Duodenal mucosa (tissue), 2 donors: ENCODE data around the gene MYL7.

Experiments used
- H3K27ac ChIP-seq: one replicate; pipeline ENCODE4 v1.7.0; 2013; ENCODE audit warnings: low read depth, low read length
- H3K27me3 ChIP-seq, 2 donors: one replicate each; pipeline ENCODE4 v1.7.0; 2013; ENCODE audit warnings: low read length in 2 of 2, control low read depth in 1 of 2; ENCODE audit not compliant: insufficient read depth in 2 of 2, control insufficient read depth in 1 of 2
- H3K36me3 ChIP-seq, 2 donors: one replicate each; pipeline ENCODE4 v1.7.0; 2013; ENCODE audit warnings: low read length in 2 of 2, control low read depth in 1 of 2; ENCODE audit not compliant: insufficient read depth in 2 of 2, control insufficient read depth in 1 of 2
- H3K4me1 ChIP-seq, 2 donors: one replicate each; pipeline ENCODE4 v1.7.0; 2013; ENCODE audit warnings: low read length in 2 of 2, control low read depth in 1 of 2; ENCODE audit not compliant: insufficient read depth in 2 of 2, control insufficient read depth in 1 of 2
- H3K4me3 ChIP-seq, 2 donors: one replicate each; pipeline ENCODE4 v1.7.0; 2013; ENCODE audit warnings: low read length in 2 of 2, low read depth in 1 of 2
- H3K9ac ChIP-seq, 2 donors: one replicate each; pipeline ENCODE4 v1.7.0; 2013; ENCODE audit warnings: low read length in 2 of 2, low read depth in 1 of 2
- H3K9me3 ChIP-seq, 2 donors: one replicate each; pipeline ENCODE4 v1.7.0; 2013; ENCODE audit warnings: low read length in 2 of 2, control low read depth in 1 of 2; ENCODE audit not compliant: control insufficient read depth in 1 of 2

MYL7 gene

DNA sequence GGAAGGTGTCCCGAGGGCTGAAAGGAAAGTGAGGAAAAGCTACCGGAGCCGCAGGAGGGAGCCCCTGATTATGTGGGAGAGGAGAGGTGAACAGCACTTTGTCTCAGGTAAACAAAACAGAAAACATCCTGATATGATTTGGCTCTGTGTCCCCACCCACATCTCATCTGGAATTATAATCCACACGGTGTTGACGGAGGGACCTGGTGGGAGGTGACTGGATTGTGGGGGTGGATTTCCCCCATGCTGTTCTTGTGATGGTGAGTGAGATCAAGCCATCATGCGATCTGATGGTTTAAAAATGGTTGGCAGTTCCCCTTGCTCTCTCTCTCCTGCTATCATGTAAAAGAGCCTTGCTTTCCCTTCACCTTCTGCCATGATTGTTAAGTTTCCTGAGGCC is 20.7 kb downstream of the MYL7 start:
- H3K4me1 ChIP-seq, result peaks cover 6 to 12% of the 10 kb centered on the region in 2 donors
- H3K36me3 ChIP-seq, result peaks cover 9 to 44% of the 10 kb centered on the region in 2 donors
- no peaks in the 10 kb centered on the region for H3K27me3 ChIP-seq
- H3K9ac ChIP-seq, result no peak overlapping the region
- no peak overlapping the region for H3K27ac ChIP-seq
- H3K4me3 ChIP-seq, result no peak overlapping the region
- H3K9me3 ChIP-seq, result no peaks in the 10 kb centered on the region

- peaks cover 9 to 46% of the 10 kb centered on the region in 2 donors for H3K36me3 ChIP-seq
- no peak overlapping the region for H3K9ac ChIP-seq
- H3K9me3 ChIP-seq, result no peaks in the 10 kb centered on the region
- peaks cover 6 to 12% of the 10 kb centered on the region in 2 donors for H3K4me1 ChIP-seq
- H3K4me3 ChIP-seq, result no peak overlapping the region
- no peaks in the 10 kb centered on the region for H3K27me3 ChIP-seq
- H3K27ac ChIP-seq, result no peak overlapping the region
These were observed 21.2 kb downstream of the MYL7 start for GRCh38 chr7:44119829-44120380.

DNA sequence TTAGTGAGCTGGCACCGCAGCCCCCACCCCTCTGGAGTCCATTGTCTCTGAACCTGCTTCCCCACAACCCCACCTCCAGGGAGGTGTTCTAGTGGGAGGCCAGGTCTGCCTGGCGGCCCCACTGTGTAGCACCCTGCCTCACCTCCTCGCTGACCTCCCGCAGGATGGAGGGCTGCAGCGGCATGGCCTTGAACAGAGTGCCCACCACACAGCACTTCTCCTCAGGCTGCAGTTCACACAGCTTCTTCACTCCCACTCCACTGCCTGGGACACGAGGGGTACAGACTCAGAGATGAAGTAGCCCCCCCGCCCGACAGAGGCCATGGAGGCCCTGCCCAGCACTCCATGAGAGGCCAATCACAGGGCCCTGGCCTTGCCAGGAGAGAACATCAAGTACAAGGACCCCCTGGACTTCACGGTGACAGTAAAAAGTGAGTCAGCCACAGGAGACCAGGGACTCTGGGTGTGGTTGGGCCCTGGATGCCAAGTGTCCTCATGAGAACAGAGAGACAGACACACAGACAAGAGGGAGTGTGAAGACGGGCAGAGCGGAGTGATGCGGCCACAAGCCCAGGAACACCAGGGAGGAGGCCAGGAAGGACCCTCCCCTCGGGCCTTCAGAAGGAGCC is 23.2 kb downstream of the MYL7 start:
- peaks cover 12 to 54% of the 10 kb centered on the region in 2 donors for H3K36me3 ChIP-seq
- no peaks in the 10 kb centered on the region for H3K27me3 ChIP-seq
- H3K27ac ChIP-seq, result no peak overlapping the region
- no peak overlapping the region for H3K4me3 ChIP-seq
- no peak overlapping the region for H3K9ac ChIP-seq
- peaks cover 5 to 6% of the 10 kb centered on the region in 2 donors for H3K4me1 ChIP-seq
- H3K9me3 ChIP-seq, result no peaks in the 10 kb centered on the region

- Histone ChIP-seq H3K9ac (no peak overlapping the region), H3K9me3 (no peaks in the 10 kb centered on the region), H3K27me3 (no peaks in the 10 kb centered on the region), H3K27ac (no peak overlapping the region), H3K4me1 (no peaks in the 10 kb centered on the region), H3K4me3 (no peak overlapping the region), H3K36me3 (peaks cover 12 to 54% of the 10 kb centered on the region in 2 donors)
These were observed 24.1 kb downstream of the MYL7 start for GRCh38 chr7:44116789-44117666.

GRCh38 chr7:44116087-44116788 is 24.9 kb downstream of the MYL7 start:
- H3K36me3 ChIP-seq, result peaks cover 12 to 51% of the 10 kb centered on the region in 2 donors

DNA sequence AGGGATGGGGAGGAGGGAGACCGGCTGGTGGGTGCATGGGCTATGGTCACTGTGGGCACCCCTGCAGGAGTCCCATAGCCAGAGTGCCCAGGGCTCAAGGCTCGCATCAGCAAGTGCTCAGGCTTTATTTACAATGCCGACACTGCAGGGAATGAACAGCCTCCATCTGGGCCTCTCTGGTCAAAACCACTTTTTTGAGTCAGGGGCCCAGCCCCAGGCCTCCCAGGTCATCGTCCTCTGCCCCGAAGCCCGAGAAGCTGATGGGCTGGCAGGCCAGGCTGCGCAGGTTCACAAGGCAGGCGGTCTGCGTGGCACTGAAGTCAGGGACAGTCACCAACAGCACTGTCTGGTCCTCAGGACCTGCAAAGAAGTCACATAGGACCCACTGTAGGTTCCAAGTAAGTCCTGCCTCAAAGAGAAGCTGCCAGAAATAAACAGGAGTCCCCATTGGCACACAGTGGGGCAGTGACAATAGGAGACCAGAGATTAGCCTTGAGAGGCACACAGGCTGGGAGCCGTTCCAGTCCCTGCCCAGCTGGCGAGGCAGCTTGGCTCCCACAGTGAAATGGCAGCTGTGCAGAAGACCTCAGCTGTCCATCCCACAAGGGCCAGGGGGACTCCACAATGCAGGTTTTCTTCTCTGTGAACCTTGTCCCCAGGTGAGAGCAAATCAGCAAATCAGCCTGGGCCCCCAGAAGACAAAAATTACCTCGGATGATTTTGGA is 26.4 kb downstream of the MYL7 start:
- H3K9ac ChIP-seq, result no peak overlapping the region
- no peaks in the 10 kb centered on the region for H3K4me1 ChIP-seq
- H3K4me3 ChIP-seq, result no peak overlapping the region
- no peaks in the 10 kb centered on the region for H3K9me3 ChIP-seq
- H3K27me3 ChIP-seq, result no peaks in the 10 kb centered on the region
- no peak overlapping the region for H3K27ac ChIP-seq
- peaks cover 12 to 41% of the 10 kb centered on the region in 2 donors for H3K36me3 ChIP-seq

More at GRCh38 chr7:44116087-44116788, 24.9 kb downstream of the MYL7 start:
- no peaks in the 10 kb centered on the region for H3K4me1 ChIP-seq
- no peak overlapping the region for H3K4me3 ChIP-seq
- H3K27me3 ChIP-seq, result no peaks in the 10 kb centered on the region
- H3K27ac ChIP-seq, result no peak overlapping the region
- H3K9me3 ChIP-seq, result no peaks in the 10 kb centered on the region
- no peak overlapping the region for H3K9ac ChIP-seq

DNA sequence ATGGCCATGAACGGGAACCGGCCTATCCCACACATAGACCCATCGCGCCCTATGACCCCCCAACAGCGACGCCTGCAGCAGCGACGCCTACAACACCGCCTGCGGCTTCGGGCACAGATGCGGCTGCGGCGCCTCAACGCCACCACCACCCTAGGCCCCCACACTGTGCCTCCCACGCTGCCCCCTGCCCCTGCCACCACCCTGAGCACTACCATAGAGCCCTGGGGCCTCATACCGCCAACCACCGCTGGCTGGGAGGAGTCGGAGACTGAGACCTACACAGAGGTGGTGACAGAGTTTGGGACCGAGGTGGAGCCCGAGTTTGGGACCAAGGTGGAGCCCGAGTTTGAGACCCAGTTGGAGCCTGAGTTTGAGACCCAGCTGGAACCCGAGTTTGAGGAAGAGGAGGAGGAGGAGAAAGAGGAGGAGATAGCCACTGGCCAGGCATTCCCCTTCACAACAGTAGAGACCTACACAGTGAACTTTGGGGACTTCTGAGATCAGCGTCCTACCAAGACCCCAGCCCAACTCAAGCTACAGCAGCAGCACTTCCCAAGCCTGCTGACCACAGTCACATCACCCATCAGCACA is 27.3 kb downstream of the MYL7 start:
- H3K27me3 ChIP-seq, result no peaks in the 10 kb centered on the region
- no peak overlapping the region for H3K9ac ChIP-seq
- H3K36me3 ChIP-seq, result peaks cover 12 to 34% of the 10 kb centered on the region in 2 donors
- no peaks in the 10 kb centered on the region for H3K4me1 ChIP-seq
- no peak overlapping the region for H3K27ac ChIP-seq
- H3K9me3 ChIP-seq, result no peaks in the 10 kb centered on the region
- H3K4me3 ChIP-seq, result no peak overlapping the region

- Histone ChIP-seq H3K9me3 (no peaks in the 10 kb centered on the region), H3K9ac (no peak overlapping the region), H3K27ac (no peak overlapping the region), H3K4me1 (no peaks in the 10 kb centered on the region), H3K27me3 (no peaks in the 10 kb centered on the region), H3K36me3 (peaks cover 12 to 33% of the 10 kb centered on the region in 2 donors), H3K4me3 (peak overlapping the region in 1 of 2 donors; percentile 24)
These were observed 28.0 kb downstream of the MYL7 start for GRCh38 chr7:44112997-44113763.
